Right atrium auricular region (tissue), 2 donors: ENCODE results near the gene PVR. TPM values are rescaled to one million over a fixed set of nuclear protein-coding genes. Genes with fewer than 3 reads are reported as not detected.

Experiments
- DNase-seq: peaks from one replicate; pipeline ENCODE4 v3.0.0-alpha.2; 2019; ENCODE audit warnings: low spot score
- H3K27ac ChIP-seq, 2 donors: fragments of 200-600 bp; sonication (generic); 1 replicate in 1 of 2; 2 replicates in 1 of 2; pipeline ENCODE4 v1.5.1; 2016 to 2019
- H3K27me3 ChIP-seq, 2 donors: fragments of 200-600 bp; sonication (generic); one replicate each; pipeline versions ENCODE4 v1.5.1 to v1.6.0; 2017 to 2019
- H3K36me3 ChIP-seq: fragments of 200-600 bp; sonication (generic); one replicate; pipeline ENCODE4 v1.5.1; 2016
- H3K4me1 ChIP-seq, 2 donors: fragments of 200-600 bp; sonication (generic); one replicate each; pipeline versions ENCODE4 v1.5.1 to v1.6.0; 2017 to 2019
- H3K4me3 ChIP-seq, 2 donors: fragments of 200-600 bp; sonication (generic); 1 replicate in 1 of 2; 2 replicates in 1 of 2; pipeline ENCODE4 v1.5.1; 2017 to 2019; ENCODE audit warnings: mild to moderate bottlenecking in 1 of 2, moderate library complexity in 1 of 2
- H3K9me3 ChIP-seq, 2 donors: fragments of 200-600 bp; sonication (generic); one replicate each; pipeline ENCODE4 v1.5.1; 2019
- CTCF ChIP-seq, 2 donors: fragments of 200-600 bp; sonication (generic); IDR thresholded peaks; one replicate each; pipeline ENCODE4 v1.5.1; 2019; ENCODE audit warnings: antibody characterized with exemption in 2 of 2
- total RNA-seq, 2 donors: library from RNA; depleted of rRNA; stranded (reverse); fragments of >200 nt; gene quantifications; one replicate each; pipeline ENCODE4 v1.1.0, GENCODE V29; 2016

Gene PVR
- total RNA-seq, 2 donors from 2014 or later, result 72.4 to 104 TPM

GRCh38 chr19:44644402-44645016, 799 bp downstream of the PVR start:
- H3K27me3 ChIP-seq, result no peaks in the 10 kb centered on the region
- no peak for TF ChIP-seq CTCF (IDR thresholded peaks at IDR 0.05)
- peaks cover 0 to 53% of the 10 kb centered on the region in 2 donors for H3K4me1 ChIP-seq
- peaks cover 9% of the 10 kb centered on the region for H3K36me3 ChIP-seq
- peak overlapping the region; percentile 69 to 86 for H3K4me3 ChIP-seq
- no peaks in the 10 kb centered on the region for H3K9me3 ChIP-seq
- no peak for DNase-seq
- H3K27ac ChIP-seq, result peak overlapping the region; percentile 88 to 92

GRCh38 chr19:44645407-44646048, 1.8 kb downstream of the PVR start:
- H3K36me3 ChIP-seq, result peaks cover 18% of the 10 kb centered on the region
- H3K27ac ChIP-seq, result peak overlapping the region in 1 of 2 donors; percentile 74
- H3K9me3 ChIP-seq, result no peaks in the 10 kb centered on the region
- no peak for DNase-seq
- H3K4me1 ChIP-seq, result peaks cover 0 to 60% of the 10 kb centered on the region in 2 donors
- TF ChIP-seq CTCF (IDR thresholded peaks at IDR 0.05), result no peak
- H3K27me3 ChIP-seq, result no peaks in the 10 kb centered on the region
- no peak overlapping the region for H3K4me3 ChIP-seq

DNA sequence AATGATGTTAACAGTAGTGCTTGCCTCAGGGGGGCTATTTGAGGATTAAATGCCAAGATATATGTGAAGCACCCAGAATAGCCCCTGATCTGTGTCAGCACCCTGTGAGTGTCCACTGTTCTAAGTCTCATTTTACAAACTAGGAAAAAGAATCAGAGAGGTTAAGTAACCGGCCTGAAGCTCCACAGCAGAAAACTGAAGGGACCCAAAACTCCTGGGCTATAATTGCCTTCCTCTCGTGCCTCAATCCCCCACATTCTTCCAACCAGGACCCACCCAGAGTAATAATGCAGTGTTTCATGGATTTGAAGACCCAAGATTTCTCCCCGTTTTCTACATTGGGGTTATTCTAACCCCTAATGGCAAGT, 2.3 kb downstream of the PVR start:
- no peaks in the 10 kb centered on the region for H3K27me3 ChIP-seq
- no peaks in the 10 kb centered on the region for H3K9me3 ChIP-seq
- DNase-seq, result no peak
- H3K4me1 ChIP-seq, result peaks cover 0 to 60% of the 10 kb centered on the region in 2 donors
- H3K27ac ChIP-seq, result peak overlapping the region; percentile 72 to 74
- peaks cover 24% of the 10 kb centered on the region for H3K36me3 ChIP-seq
- H3K4me3 ChIP-seq, result no peak overlapping the region
- TF ChIP-seq CTCF (IDR thresholded peaks at IDR 0.05), result no peak

GRCh38 chr19:44647144-44647543, 3.4 kb downstream of the PVR start:
- peak overlapping the region; percentile 72 to 74 for H3K27ac ChIP-seq
- H3K4me1 ChIP-seq, result peaks cover 0 to 54% of the 10 kb centered on the region in 2 donors
- no peak for DNase-seq
- peaks cover 33% of the 10 kb centered on the region for H3K36me3 ChIP-seq
- no peaks in the 10 kb centered on the region for H3K27me3 ChIP-seq
- no peaks in the 10 kb centered on the region for H3K9me3 ChIP-seq
- H3K4me3 ChIP-seq, result peak overlapping the region; percentile 4 to 19
- no peak for TF ChIP-seq CTCF (IDR thresholded peaks at IDR 0.05)

DNA sequence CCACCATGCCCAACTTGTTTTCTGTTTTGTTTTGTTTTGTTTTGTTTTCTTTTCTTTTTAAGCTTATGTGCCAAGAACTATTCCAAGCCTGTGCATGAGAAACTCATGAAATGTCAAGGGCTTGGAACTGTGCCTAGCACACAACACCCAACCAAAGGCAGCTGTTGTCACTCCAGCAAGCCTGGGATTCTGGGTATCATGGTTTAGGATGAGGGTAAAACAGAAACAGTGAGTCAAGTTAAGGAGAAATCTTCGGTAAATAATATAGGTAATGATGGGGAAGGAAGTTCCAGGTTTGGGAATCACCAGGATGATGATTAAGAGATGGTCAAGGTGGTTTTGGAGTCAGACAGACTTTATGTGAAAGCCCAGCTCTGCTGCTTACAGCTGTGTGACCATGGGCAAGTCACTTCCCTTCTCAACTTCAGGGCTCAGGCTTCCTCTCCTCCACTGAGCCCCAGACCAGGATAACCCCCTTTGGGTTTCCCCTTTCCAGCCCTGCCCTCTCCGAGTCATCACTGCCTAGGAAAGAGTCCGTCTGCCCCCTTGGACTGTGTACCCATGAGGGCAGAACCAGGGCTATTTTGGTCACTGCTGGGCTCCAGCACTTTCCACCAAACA, 5.0 kb downstream of the PVR start:
- Histone ChIP-seq H3K9me3 (no peaks in the 10 kb centered on the region), H3K4me1 (peaks cover 0 to 47% of the 10 kb centered on the region in 2 donors), H3K27ac (peak overlapping the region; percentile 72 to 74), H3K27me3 (no peaks in the 10 kb centered on the region), H3K4me3 (no peak overlapping the region), H3K36me3 (peaks cover 48% of the 10 kb centered on the region)
- peak; percentile 63 for DNase-seq
- TF ChIP-seq CTCF (IDR thresholded peaks at IDR 0.05), result no peak
